HG03196 (cell line): ENCODE data around the gene KRTAP12-4.
"Not testable (repeated sequence)": the region's sequence is repeated elsewhere in the genome, so short reads cannot be mapped to it uniquely, and the experiment has no call there.

Source experiments
- ATAC-seq: cut with Tn5 transposase; IDR thresholded peaks from one replicate; pipeline ENCODE4 v1.9.1; 2021; ENCODE audit not compliant: unreplicated experiment

Gene KRTAP12-4

DNA sequence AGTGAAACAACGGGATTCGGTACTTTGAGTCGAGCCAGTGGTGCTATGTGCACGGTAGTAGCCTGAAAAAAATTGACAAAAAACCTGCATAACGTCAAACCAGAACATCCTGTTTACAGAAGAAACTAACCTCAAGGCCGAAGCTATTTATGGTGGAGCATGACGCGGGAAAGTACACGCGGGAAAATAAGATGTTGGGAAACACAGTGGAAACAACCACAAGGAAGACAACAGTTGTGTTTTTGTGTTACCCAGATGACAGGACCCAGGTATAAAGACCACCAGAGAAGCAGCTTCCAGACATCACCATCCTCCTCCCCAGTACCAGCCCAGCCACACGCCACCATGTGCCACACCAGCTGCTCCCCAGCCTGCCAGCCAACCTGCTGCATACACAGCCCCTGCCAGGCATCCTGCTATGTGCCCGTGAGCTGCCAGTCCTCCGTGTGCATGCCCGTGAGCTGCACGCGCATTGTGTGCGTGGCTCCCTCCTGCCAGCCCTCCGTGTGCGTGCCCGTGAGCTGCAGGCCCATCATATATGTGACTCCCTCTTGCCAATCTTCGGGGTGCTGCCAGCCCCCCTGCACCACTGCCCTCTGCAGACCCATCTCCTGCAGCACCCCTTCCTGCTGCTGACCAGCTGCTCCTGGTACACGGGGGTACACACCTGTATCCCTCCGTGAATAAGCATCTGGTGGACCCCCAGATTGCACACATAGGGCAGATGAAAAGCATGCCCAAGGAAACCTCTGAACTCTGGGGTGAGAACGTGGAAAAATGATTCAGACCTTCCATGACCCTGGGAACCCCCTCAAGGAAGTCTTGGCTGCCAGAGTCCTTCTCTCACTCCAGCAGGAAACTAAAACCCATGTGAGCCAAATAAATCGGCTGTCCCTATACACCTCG lies 3.4 kb upstream of the KRTAP12-4 start, which contains the start of gene KRTAP12-3:
Gene KRTAP12-3, plus strand, starts transcription at position 298 of the 906 bp plus-strand sequence. Its CDS starts 48 bp downstream, at position 346.
- ATAC-seq = no peak

DNA sequence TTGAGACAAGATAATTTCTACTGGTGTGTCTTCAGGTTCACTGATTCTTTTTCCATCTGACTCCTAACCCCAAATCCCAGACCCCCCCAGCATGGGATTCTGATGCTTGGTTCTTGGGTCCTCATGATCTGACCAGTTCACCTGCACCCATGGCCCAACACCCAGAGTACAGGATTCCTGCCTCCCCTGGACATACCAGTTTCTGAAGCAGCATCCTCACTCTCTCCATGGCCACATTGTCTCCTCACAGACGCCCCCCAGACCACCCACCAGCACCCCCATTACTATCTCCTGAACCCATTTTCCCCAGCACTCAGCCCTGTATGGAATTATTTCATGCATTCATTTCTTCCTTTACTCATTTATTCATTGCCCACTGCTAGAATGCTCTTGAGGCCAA lies 2.4 kb upstream of the KRTAP12-4 start:
- ATAC-seq = no peak

- ATAC-seq = no peak
These were observed 543 bp downstream of the KRTAP12-4 start for GRCh38 chr21:44653656-44654575.

- ATAC-seq = no peak
These were observed 1.3 kb downstream of the KRTAP12-4 start for GRCh38 chr21:44653123-44653522.

GRCh38 chr21:44650973-44651675 lies 3.3 kb downstream of the KRTAP12-4 start:
- no peak for ATAC-seq

DNA sequence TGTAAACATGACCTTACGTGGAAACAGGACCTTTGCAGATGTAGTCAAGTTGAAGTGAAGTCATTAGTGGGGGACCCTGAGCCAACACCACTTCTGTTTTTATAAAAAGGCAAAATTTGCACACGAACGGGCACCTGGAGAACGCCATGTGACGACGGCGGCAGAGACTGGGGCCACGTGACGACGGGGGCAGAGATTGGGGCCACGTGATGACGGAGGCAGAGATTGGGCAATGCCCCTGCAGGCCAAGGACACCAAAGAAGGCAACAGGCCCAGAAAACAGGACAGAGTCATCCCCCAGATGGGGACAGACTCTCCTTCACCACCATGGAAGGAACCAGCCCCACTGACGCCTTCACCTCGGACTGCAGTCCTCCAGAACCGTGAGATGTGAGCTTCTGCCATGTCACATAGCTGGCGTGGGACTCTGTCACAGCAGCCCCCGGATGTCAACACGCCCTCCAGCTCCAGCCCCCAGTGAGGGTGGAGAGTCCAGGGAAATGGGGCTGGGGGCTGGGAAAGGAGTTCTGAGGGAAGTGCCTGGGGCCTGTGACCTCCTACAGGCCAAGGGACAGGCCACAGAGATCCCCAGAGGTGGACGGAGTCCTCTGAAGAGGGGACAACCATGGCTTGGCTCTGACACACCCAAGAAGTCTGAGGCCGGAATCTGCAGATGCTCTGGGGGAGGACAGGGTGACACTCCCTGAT lies 4.0 kb downstream of the KRTAP12-4 start:
- ATAC-seq = no peak

DNA sequence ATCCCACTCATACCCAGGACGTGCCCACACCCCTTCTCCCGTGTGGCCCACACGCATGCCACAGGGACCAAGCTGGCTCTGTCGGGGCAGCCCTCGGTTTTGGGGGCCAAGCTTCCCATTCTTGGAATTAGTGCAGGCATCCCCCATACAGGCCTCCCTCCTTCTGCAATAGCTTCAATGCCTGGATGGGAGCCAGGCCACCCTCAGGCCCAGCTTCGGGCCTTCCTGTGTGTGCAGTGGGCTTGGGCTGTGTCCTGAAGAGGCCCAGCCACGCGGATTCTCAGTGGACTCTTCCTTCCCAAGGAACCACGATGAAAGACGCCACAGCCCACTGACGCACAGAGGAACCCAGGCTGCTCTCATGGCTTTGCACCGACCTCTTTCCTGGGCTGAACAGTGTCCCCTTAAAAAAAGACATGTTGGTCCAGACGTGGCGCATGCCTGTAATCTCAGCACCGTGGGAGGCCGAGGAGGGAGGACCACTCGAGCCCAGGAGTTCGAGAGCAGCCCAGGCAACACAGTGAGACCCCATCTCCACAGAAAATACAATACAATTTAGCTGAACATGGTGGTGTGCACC lies 4.8 kb downstream of the KRTAP12-4 start:
- no peak for ATAC-seq

GRCh38 chr21:44648557-44649311 lies 5.7 kb downstream of the KRTAP12-4 start:
- ATAC-seq = no peak

DNA sequence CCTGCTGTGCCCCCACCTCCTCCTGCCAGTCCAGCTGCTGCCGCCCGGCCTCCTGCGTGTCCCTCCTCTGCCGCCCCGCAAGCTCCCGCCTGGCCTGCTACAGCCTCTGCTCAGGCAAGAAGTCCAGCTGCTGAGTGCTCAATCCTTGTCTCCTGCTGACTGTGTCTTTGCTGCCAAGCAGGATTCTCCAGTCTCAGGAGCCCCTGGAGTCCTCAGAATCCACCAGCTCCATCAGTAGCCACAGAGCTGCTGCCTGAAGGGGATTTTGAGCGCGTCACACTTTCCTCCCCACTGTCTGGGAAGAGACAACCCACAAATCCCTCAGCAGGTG lies 7.3 kb downstream of the KRTAP12-4 start:
- no peak for ATAC-seq

- not testable (repeated sequence) for ATAC-seq
These were observed 7.9 kb downstream of the KRTAP12-4 start, which contains the start of gene KRTAP10-11 for GRCh38 chr21:44646366-44647221. TSS of gene KRTAP10-11 (plus strand) at chr21:44646414. CDS start at chr21:44646459, 45 bp downstream.

DNA sequence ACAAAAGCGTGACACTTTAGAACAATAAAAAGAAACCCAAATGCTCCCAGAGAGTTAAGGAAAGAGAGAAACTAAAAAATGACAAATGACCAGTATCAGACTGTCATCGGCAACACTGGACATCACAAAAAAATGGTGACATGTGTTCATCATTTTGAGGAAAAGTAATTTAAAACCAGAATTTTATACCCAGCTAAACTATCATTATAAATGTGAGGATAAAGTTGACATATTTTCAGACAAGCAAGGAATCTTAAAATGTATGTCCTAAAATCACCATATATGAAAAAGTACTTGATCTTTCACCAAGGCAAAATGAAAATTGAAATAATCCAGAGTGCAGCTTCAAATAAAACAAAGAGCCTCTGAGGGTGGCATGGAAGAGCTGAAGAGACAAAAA lies 9.6 kb downstream of the KRTAP12-4 start:
- ATAC-seq = no peak

DNA sequence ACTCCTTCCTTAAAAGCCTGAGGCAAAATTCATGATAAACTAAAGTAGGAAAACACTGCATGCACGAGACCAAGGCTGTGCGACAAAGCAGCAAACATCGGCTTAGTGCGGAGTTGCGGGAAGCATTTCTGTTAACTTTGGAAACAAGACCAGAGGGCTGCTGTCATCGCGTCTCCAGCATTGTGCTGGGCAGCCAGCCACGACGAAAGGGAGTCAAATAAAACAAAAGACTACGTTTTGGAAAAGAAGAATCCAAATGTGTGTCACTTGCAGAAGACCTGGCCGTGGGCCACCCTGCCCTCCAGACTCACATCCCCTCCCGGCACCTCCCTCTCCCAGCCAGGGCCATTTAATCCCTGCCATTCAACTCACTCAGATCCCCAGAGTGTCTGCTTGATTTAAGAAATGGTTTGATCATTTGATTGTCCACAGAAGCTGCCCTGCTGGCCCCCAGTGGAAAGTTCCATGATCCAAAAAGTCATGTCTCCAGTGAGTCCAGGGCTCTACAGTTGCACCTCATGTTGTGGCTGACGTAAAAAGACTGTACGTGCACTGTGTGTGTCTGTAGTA lies 10.6 kb downstream of the KRTAP12-4 start:
- no peak for ATAC-seq

- no peak for ATAC-seq
These were observed 13.7 kb downstream of the KRTAP12-4 start for GRCh38 chr21:44640761-44641160.

DNA sequence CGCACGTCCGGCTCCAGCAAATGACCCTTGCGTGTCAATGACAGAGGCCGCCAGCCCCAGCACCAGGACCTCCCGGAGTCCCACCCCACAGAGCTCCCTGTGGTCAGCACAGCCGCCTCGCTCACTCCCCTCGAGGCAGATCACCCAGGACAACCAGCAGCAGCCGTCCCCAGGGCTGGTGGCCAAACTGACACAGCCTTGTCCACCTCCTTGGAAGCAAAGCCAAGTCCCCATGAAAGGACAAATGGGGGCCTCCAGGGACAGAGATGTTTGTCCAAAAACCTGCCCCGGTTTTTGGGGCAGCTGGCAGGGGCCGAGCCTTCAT lies 15.2 kb downstream of the KRTAP12-4 start:
- no peak for ATAC-seq

DNA sequence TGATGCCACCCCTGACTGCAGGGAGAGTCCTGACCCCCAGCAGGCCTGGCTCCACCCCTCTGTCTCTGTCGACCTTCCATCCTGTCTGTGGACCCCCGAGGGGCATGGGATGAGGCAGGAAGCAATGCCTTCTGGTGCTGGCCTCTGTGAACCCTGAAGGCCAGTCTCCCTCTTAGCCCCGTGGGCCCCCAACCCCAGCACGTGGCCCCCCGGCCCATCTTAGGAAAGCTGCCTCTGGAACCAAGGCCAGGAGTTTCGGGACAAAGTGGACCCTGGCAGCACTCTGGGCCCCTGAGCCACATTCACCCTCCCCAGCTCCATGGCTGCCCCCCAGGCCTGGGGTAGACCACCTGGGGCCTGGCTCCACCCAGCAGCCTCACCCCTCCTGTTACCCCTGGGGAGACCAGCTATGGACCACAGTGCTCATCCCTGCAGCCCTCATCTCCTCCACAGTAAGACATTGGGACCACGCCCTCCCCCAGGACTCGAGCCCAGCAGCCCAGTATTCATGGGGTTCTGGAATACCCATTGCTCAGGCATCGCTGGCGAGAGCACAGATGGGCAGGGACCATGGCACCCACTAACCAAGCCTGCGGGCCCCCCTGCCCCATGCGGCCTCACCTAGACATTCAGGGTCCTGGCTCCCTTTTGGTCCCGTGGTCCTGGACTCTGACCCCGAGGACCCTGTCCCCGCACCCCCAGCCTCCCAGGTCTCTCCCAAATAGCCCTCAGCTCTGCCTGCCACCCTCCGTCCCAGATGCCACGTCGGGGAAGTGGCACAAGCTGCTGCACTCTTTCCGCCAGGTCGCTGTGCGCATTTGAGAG lies 15.7 kb downstream of the KRTAP12-4 start:
- ATAC-seq = not testable (repeated sequence)

- not testable (repeated sequence) for ATAC-seq
These were observed 16.6 kb downstream of the KRTAP12-4 start for GRCh38 chr21:44637851-44638348.
